ENCODE data around the gene KCNMA1. TPM values are rescaled to one million over a fixed set of nuclear protein-coding genes. Genes with fewer than 3 reads are reported as not detected.

The KCNMA1 gene
- total RNA-seq, 8 experiments from 2014 or later, result 4.3 to 81.4 (median 17.3) TPM

DNA sequence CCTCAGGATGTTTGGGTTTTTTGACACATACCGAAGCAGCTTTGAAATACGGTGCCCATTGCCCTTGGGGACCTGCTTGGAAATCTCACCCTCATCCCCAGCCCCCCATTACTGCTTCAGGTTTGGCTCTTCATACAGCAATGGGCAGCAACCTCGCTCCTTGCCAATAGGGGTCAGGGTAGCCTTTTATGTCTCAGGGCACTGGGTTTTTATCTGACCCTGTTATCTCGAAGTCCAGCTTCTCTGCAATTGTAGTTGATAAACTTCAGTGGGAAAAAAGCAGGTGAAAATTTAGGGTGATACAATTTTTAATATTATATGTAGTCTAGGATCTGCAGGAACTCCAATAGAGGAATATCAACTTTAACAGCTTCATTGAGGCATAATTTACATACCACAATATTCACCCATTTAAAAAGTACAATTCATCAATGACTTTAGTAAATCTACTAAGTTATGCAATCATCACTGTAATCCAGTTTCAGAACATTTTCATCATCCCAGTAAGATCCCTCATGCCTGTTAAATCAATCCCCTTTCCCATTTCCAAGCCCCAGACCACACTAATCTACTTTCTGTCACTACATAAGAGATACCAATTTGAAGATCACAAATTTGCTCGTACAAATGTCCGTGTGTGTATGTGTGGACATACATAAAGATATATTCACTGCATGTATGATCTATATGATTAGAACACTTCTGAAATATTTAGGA, 386.2 kb downstream of the KCNMA1 start:
- ATAC-seq (replicated peaks in 6 of 8), result peak in 3 of 8 experiments; percentile 9 to 57 (median 24)
- WGBS, 10 experiments, result 0 to 100% (median 57%) methylated on average over 1 to 6 of the region's 6 CpGs
- Histone ChIP-seq H3K4me3 (no peak overlapping the region), H3K4me1 (replicated peaks in 1 of 2) (peaks cover 29 to 49% of the 10 kb centered on the region in 2 donors), H3K27ac (no peak overlapping the region)
- in situ Hi-C loops (cut with MboI; ENCODE audit: low pct_unique_long_range_greater_than_20kb in 2 of 9, low sequenced_read_pairs in 9 of 9, unreplicated experiment in 9 of 9), result no loop called here

DNA sequence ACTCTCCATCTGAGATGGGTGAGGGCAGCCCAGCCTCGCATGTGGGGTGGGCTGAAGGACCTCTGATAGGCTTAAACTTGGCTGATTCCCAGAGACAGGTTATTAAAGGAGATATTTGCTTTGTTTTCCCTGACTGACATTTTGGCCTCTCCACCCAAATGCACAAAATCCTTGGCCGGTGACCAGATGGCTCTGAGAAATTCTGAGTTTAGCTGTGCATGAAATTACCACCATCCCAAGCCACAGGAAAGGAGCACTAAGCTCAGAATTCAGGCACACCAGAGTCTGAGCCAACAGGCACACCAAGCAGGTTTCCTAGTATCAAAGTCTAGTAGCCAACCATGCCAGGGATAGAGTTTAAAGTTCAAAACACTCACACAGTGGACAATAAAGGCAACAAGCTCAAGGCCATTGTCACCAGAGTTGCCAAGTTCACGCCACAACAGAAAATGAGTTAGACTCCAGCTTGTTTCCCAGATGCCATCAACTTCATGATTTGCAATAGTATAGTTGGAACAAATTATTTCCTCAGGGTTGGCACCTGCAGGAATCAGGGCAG, 387.6 kb downstream of the KCNMA1 start:
- Histone ChIP-seq H3K4me1 (replicated peaks in 1 of 2) (peaks cover 33 to 61% of the 10 kb centered on the region in 2 donors), H3K27ac (no peak overlapping the region), H3K4me3 (no peak overlapping the region)
- in situ Hi-C loops (cut with MboI; ENCODE audit: low pct_unique_long_range_greater_than_20kb in 2 of 9, low sequenced_read_pairs in 9 of 9, unreplicated experiment in 9 of 9), result no loop called here
- no peak for ATAC-seq (replicated peaks in 6 of 8)
- 88 to 100% (median 100%) methylated on average over 1 to 3 of the region's 3 CpGs; no CpG with 5 or more reads in 4 of the 10 experiments for WGBS, 10 experiments

DNA sequence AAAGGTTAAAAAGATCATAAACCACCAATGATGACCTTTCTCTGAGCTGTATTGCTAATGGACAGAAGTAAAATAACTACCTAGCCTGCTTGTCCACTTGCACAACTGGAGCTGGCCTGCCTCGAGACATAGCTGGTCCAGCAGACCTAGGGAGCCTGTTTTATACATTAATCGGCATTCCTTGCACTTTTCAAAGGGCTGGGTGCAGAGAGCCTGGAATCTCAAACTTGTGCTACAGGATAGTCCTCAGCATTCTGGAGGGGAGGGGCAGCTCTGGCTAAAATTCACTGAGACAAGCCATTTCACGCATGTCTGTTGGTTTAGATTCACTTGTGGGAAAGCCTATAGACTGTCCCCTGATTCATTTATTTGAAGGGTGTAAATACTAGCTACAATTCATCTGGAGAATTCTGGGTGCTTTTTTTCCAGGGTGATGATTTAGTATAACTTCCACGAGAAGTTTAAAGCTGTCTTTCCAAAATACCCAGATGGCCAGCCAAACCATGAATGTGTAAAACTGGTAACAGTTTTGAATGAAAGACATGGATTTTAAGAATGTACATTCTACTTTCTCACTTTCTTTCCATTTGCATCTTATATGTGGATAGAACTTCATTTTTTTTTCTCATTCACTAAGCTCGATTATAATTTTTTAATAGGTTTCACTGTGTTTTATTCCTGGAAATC, 389.4 kb downstream of the KCNMA1 start:
- WGBS, 10 experiments, result 15 to 97% (median 79%) methylated on average over 1 to 5 of the region's 5 CpGs
- H3K27ac ChIP-seq, result no peak overlapping the region
- peaks cover 36 to 64% of the 10 kb centered on the region in 2 donors for H3K4me1 ChIP-seq (replicated peaks in 1 of 2)
- H3K4me3 ChIP-seq, result no peak overlapping the region
- in situ Hi-C loops (cut with MboI; ENCODE audit: low pct_unique_long_range_greater_than_20kb in 2 of 9, low sequenced_read_pairs in 9 of 9, unreplicated experiment in 9 of 9), result no loop called here
- ATAC-seq (replicated peaks in 6 of 8), result no peak

DNA sequence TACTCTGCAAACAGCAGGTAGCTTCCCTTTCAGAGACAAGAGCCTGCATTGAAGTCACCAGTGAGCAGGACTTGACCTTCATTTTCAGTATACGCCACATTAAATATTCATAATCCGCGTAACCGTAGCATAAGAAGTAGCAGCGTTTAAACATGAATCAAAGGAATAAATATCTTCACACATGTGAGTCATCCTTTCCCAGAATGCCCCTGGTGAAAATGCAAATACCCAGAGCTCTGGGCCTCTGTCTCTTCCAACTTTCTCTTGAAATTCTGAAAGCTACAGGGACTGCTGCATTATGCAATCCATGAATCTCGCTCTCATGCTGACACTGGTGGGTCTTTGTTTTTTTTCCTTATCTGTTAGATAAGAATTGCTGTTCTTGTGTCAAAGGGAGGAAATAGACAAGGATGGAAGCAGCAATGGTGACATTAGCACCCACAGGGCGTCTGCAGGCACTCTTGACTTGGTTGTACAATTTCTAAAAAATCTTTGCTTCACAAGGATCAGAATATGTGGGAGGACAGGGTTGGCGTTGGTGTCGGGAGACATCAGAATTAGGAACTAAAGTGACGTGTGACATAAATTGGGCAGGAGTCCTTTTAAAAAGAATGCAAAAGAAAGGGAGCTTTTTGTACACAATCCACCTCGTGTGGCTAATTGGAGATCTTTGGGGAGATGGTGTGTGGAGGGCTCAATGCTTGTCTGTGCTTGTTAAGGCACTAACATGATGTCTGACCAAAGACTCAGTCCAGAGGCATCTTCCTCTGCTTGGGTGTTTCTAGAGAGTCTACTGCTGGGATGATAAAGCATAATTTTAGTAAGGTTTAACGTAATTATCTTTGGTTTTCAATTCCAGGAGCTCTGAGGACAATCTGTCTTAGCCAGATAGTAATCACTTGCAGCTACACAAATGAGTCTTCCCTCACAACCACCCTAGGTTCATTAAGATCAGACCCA, 390.3 kb downstream of the KCNMA1 start:
- WGBS, 10 experiments, result 47 to 94% (median 68%) methylated on average over 2 to 11 of the region's 12 CpGs; no CpG with 5 or more reads in 1 of the 10 experiments
- peaks cover 36 to 64% of the 10 kb centered on the region in 2 donors for H3K4me1 ChIP-seq (replicated peaks in 1 of 2)
- in situ Hi-C loops (cut with MboI; ENCODE audit: low pct_unique_long_range_greater_than_20kb in 2 of 9, low sequenced_read_pairs in 9 of 9, unreplicated experiment in 9 of 9), result no loop called here
- H3K27ac ChIP-seq, result peak overlapping the region in 1 of 2 donors; percentile 44
- no peak overlapping the region for H3K4me3 ChIP-seq
- peak; percentile 51 to 81 (median 68) for ATAC-seq (replicated peaks in 6 of 8)

DNA sequence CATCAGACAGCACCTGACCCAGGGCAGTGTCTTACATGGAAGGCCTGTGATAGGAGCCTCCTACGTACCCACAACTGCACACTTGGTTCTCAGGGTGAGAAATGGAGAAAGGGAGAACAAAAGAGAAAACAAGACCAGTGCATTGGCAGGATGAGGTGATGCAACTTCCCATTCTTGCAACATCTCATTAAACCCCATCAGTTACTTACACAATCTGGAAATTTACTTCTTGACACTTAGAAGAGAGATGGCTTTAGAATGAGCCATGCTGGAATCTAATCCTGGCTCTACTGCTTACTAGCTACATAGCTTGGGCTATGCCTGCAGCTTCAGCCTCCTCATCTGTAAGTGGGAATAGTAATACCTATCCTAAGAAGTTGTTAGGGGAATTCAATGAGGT, 391.7 kb downstream of the KCNMA1 start:
- Histone ChIP-seq H3K4me3 (no peak overlapping the region), H3K4me1 (replicated peaks in 1 of 2) (peaks cover 36 to 61% of the 10 kb centered on the region in 2 donors), H3K27ac (peak overlapping the region in 1 of 2 donors; percentile 47)
- WGBS, 10 experiments, result 86 to 100% (median 100%) methylated on average over 1 of the region's 1 CpG; no CpG with 5 or more reads in 5 of the 10 experiments
- ATAC-seq (replicated peaks in 6 of 8), result peak in 1 of 8 experiments; percentile 7
- in situ Hi-C loops (cut with MboI; ENCODE audit: low pct_unique_long_range_greater_than_20kb in 2 of 9, low sequenced_read_pairs in 9 of 9, unreplicated experiment in 9 of 9), result no loop called here

DNA sequence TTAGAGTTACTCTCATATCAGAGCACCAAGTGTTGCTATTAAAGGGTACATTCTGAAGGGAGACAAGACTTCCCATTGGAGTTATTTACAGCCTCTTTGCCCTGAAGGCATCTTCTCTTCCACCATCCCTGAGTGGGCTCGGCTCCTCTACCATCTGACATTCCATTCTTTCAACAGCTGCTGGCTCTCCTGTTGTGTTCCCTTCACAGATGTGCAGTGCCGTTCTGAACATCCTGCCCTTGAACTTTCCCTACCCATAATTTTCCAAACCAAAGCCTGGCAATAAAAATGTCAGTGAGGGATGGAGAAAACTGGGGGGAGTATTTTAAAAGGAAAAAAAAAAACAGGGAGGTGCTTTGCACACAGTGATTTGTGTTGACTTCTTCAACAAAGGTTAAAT, 392.9 kb downstream of the KCNMA1 start:
- 10 to 80% (median 28%) methylated on average over 1 to 2 of the region's 2 CpGs; no CpG with 5 or more reads in 6 of the 10 experiments for WGBS, 10 experiments
- in situ Hi-C loops (cut with MboI; ENCODE audit: low pct_unique_long_range_greater_than_20kb in 2 of 9, low sequenced_read_pairs in 9 of 9, unreplicated experiment in 9 of 9), result no loop called here
- H3K4me3 ChIP-seq, result no peak overlapping the region
- H3K4me1 ChIP-seq (replicated peaks in 1 of 2), result peaks cover 36 to 65% of the 10 kb centered on the region in 2 donors
- H3K27ac ChIP-seq, result no peak overlapping the region
- ATAC-seq (replicated peaks in 6 of 8), result peak in 3 of 8 experiments; percentile 1 to 30 (median 19)

DNA sequence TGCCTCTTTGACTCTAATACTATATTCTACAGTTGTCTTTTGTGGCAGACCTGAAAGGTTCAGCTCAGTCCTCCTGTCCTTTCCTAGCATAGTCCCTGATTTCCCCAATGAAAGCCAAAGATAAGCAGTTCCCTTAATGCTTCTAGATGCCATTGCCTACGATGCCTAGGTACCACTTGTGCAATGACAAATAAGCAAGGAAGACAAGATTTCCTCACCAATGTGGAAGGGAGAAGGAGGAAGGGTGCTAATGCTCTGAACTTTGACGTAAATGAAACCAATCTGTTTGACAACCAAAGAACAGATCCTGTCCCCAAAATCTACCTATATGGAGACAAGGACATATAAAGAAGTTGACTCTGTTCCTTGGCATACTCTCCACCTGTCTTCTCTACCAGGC, 393.3 kb downstream of the KCNMA1 start:
- H3K27ac ChIP-seq, result no peak overlapping the region
- 60 to 100% (median 90%) methylated on average over 1 to 2 of the region's 2 CpGs; no CpG with 5 or more reads in 1 of the 10 experiments for WGBS, 10 experiments
- H3K4me1 ChIP-seq (replicated peaks in 1 of 2), result peaks cover 36 to 65% of the 10 kb centered on the region in 2 donors
- H3K4me3 ChIP-seq, result no peak overlapping the region
- in situ Hi-C loops (cut with MboI; ENCODE audit: low pct_unique_long_range_greater_than_20kb in 2 of 9, low sequenced_read_pairs in 9 of 9, unreplicated experiment in 9 of 9), result no loop called here
- no peak for ATAC-seq (replicated peaks in 6 of 8)

DNA sequence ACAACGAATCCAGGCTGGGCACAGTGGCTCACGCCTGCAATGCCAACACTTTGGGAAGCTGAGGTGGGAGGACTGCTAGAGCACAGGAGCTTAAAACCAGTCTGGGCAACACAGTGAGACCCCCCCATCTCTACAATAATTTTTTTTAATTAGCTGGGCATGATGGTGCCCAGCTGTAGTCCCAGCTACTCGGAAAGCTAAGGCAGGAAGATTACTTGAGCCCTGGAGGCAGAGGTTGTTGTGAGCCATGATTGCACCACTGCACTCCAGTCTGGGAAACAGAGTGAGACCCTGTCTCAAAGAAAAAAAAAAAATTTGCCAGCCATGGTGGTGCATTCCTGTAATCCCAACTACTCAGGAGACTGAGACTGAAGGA, 396.3 kb downstream of the KCNMA1 start:
- no peak for ATAC-seq (replicated peaks in 6 of 8)
- Histone ChIP-seq H3K27ac (no peak overlapping the region), H3K4me1 (replicated peaks in 1 of 2) (peaks cover 26 to 45% of the 10 kb centered on the region in 2 donors), H3K4me3 (no peak overlapping the region)
- WGBS, 10 experiments, result 71 to 100% (median 91%) methylated on average over 1 to 3 of the region's 3 CpGs; no CpG with 5 or more reads in 2 of the 10 experiments
- in situ Hi-C loops (cut with MboI; ENCODE audit: low pct_unique_long_range_greater_than_20kb in 2 of 9, low sequenced_read_pairs in 9 of 9, unreplicated experiment in 9 of 9), result no loop called here

DNA sequence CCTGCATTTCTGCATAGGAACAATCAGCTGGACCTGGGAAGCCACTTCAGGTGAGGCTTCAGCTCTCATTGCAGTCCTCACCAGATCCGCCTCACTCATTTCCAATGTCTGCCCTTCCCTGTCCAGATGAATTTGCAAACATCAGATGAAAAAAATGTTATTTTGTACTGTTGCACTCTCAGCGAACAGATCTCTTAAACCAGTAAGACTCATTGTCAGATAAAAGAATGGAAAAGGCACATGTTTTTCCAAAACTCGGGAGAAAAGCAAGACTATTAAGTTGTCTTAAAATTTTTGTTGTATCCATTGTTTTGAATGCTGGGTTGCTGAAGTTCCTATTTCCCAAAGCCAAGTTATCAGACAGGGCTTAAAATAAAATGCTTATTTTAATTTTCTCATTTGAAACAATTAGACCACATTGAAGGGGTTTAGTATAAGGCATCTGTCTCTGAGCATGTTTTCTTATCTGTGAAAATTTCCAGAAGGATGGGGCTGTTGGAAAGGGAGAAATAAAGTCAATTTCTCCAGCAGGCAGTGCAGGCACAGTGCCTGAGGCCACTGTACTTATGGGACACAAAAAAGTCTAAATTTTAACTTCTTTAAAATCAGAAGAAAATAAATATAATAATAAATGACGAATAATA, 396.8 kb downstream of the KCNMA1 start:
- 71 to 100% (median 94%) methylated on average over 1 to 4 of the region's 4 CpGs for WGBS, 10 experiments
- Histone ChIP-seq H3K4me3 (no peak overlapping the region), H3K27ac (no peak overlapping the region), H3K4me1 (replicated peaks in 1 of 2) (peaks cover 26 to 40% of the 10 kb centered on the region in 2 donors)
- in situ Hi-C loops (cut with MboI; ENCODE audit: low pct_unique_long_range_greater_than_20kb in 2 of 9, low sequenced_read_pairs in 9 of 9, unreplicated experiment in 9 of 9), result no loop called here
- ATAC-seq (replicated peaks in 6 of 8), result no peak

DNA sequence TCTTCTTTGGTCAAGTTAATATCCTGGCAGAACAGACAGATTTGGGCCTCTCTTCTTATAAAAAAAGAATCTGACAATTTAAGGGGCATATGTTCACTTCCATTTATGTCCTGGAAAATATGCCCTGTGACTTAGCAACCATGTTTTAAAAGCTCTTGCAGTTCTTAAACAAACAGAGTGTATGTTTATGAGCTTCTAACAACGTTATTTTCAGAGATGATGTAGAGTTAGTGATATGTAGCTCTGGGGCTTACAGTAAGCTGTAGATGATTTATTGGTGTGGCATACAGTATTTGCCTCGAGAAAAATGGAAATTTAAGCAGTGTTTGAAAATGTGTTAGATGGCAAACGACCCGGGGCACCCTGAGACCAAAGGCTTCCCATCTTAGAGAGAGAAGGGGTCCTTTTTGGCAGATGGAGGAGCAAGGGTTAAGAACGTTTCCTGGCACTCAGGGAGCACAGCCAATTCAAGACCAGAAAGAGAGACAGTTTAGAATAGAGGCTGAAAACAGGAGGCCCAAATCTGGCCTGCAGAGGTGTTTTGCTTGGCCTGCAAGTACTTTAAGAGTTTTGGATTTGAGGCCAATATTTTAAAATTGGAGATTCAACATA, 397.5 kb downstream of the KCNMA1 start:
- WGBS, 10 experiments, result 14 to 100% (median 66%) methylated on average over 1 to 5 of the region's 5 CpGs; no CpG with 5 or more reads in 1 of the 10 experiments
- Histone ChIP-seq H3K4me3 (no peak overlapping the region), H3K4me1 (replicated peaks in 1 of 2) (peaks cover 23 to 33% of the 10 kb centered on the region in 2 donors), H3K27ac (no peak overlapping the region)
- in situ Hi-C loops (cut with MboI; ENCODE audit: low pct_unique_long_range_greater_than_20kb in 2 of 9, low sequenced_read_pairs in 9 of 9, unreplicated experiment in 9 of 9), result no loop called here
- ATAC-seq (replicated peaks in 6 of 8), result peak in 1 of 8 experiments; percentile 78

DNA sequence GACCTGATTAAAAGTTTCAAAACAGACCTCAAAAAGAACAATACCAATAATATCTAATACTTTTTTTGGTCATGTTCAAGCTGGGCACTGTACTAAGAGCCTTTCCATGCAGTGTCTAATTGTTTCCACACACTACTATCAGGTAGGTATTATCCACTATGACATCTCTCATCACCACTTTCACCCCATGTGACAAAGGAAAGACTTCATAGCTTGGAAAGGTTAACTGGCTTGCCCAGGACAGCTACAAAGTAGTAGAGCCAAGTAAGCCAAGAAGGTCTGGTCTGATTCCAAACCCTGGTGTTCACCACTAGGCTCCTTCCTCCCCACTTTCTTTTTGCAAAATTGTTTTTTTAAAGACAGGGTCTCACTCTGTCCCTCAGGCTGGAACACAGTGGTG, 400.5 kb downstream of the KCNMA1 start:
- H3K27ac ChIP-seq, result no peak overlapping the region
- H3K4me3 ChIP-seq, result no peak overlapping the region
- in situ Hi-C loops (cut with MboI; ENCODE audit: low pct_unique_long_range_greater_than_20kb in 2 of 9, low sequenced_read_pairs in 9 of 9, unreplicated experiment in 9 of 9), result no loop called here
- H3K4me1 ChIP-seq (replicated peaks in 1 of 2), result peaks cover 2 to 14% of the 10 kb centered on the region in 2 donors
- no peak for ATAC-seq (replicated peaks in 6 of 8)

DNA sequence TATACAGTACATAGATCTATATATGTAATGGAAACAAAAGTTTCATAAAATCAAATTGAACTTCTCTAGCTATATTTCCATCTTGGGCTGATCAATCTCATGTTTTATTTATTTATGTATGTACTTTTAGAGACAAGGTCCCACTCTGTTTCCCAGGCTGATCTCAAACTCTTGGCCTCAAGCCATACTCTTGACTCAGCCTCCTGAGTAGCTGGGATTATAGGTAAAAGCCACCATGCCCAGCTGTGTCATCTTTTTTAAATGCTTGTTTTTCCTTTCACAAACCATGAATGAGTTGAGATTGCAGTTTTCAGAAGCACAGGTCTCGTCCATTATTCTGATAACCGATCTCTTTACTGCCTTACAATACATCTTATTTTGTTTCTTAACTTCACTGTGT, 400.9 kb downstream of the KCNMA1 start:
- peak in 2 of 8 experiments; percentile 29 to 39 for ATAC-seq (replicated peaks in 6 of 8)
- Histone ChIP-seq H3K27ac (no peak overlapping the region), H3K4me1 (replicated peaks in 1 of 2) (peaks cover 0 to 9% of the 10 kb centered on the region in 2 donors), H3K4me3 (no peak overlapping the region)
- 70 to 100% (median 84%) methylated on average over 1 to 2 of the region's 2 CpGs for WGBS, 10 experiments
- in situ Hi-C loops (cut with MboI; ENCODE audit: low pct_unique_long_range_greater_than_20kb in 2 of 9, low sequenced_read_pairs in 9 of 9, unreplicated experiment in 9 of 9), result no loop called here
